Fibroblast of the aortic adventitia (primary cell): ENCODE results near the gene CPEB4. TPM values are rescaled to one million over a fixed set of nuclear protein-coding genes. Genes with fewer than 3 reads are reported as not detected.

Source experiments
- DNase-seq: peaks from one replicate; pipeline ENCODE4 v3.0.0-alpha.2; 2010; ENCODE audit warnings: low read depth
- H3K4me3 ChIP-seq: 2 replicates; pipeline ENCODE4 v1.5.1; 2011; ENCODE audit warnings: low read depth, mild to moderate bottlenecking, control low read depth, low read length, moderate library complexity
- CTCF ChIP-seq: IDR thresholded peaks from 2 replicates; pipeline ENCODE4 v1.5.1; 2011; ENCODE audit warnings: mild to moderate bottlenecking, low read length, control low read depth, inconsistent platforms; ENCODE audit not compliant: insufficient read depth
- total RNA-seq: library from RNA; depleted of rRNA; stranded (reverse); fragments of >200 nt; gene quantifications from 2 replicates; pipeline ENCODE4 v1.2.3, GENCODE V29; 2012; ENCODE audit warnings: low replicate concordance

The CPEB4 gene
- total RNA-seq, 1 donor: 24.4 TPM

DNA sequence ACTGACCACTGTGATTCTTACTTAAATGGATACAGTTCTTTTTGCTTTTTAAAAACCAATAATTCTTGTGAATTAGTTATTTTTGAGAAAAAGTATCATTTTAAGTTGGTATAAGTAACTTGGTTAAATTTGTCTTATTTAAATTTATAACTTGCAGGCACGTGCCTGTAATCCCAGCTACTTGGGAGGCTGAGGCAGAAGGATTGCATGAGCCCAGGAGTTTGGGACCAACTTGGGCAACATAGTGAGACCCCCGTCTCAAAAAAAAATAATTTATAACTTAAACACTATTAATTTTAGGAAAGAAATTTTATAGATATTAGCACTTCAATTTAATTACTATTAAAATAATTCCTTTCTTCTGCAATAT lies 5.0 kb downstream of the CPEB4 start:
- peak overlapping the region; percentile 64 for H3K4me3 ChIP-seq
- DNase-seq: no peak
- no peak for TF ChIP-seq CTCF

GRCh38 chr5:173895401-173896165 lies 7.4 kb downstream of the CPEB4 start:
- H3K4me3 ChIP-seq: no peak overlapping the region
- TF ChIP-seq CTCF: no peak
- no peak for DNase-seq

DNA sequence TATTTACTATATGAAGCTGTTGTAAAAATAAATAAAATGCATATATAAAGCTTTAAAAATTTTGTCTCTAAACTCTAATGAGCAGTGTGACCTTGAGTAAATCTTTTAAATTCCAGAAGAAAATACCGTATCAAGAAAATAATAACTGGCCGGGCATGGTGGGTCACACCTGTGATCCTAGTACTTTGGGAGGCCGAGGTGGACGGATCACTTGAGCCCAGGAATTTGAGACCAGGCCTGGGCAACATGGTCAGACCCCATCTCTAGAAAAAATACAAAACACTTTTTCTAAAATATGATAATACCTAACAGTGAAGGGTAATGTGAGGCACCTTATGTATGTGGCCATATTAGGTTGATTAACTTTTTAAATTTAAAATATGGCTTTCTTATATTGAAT lies 8.5 kb downstream of the CPEB4 start:
- no peak overlapping the region for H3K4me3 ChIP-seq
- DNase-seq: no peak
- no peak for TF ChIP-seq CTCF

GRCh38 chr5:173901705-173902104 lies 13.6 kb downstream of the CPEB4 start:
- no peak for DNase-seq
- TF ChIP-seq CTCF: no peak
- H3K4me3 ChIP-seq: no peak overlapping the region

DNA sequence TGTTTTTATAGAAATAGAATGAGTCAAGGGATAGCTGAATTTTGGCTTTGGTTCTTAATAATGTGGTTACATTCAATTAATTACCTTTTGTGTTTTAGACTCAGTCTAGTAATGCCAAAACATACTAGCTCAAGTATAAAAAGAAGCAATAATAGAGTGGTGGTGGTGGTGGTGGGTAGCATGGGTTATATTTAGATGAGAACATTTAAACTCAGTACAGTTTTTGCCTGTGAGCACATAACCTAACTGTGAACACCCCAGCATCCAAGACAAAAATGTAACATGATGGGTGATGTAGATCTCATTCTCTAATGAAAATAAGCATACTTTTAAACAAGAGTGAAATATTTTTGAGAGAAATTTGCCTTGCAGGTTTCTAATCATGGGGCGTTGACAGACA lies 14.2 kb downstream of the CPEB4 start:
- DNase-seq: no peak
- TF ChIP-seq CTCF: no peak
- H3K4me3 ChIP-seq: no peak overlapping the region

DNA sequence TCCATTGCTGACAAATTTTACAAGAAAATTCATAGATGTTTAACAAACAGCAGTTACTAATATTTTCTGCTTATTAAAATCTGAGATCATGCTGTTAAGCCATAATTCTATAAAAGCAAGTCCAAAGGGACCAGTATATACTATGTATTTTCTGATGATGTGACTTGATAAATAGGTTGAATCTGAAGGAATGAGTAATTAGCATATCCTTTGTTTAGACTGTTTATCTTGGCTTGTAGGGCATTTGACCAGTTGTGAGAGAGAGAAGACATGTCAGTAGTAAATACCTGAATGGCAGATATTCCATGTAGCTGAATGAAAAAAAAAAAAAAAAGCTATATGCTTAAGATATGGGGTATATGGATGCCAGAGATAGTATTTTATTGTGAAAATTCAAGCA lies 14.6 kb downstream of the CPEB4 start:
- H3K4me3 ChIP-seq: no peak overlapping the region
- TF ChIP-seq CTCF: no peak
- no peak for DNase-seq

DNA sequence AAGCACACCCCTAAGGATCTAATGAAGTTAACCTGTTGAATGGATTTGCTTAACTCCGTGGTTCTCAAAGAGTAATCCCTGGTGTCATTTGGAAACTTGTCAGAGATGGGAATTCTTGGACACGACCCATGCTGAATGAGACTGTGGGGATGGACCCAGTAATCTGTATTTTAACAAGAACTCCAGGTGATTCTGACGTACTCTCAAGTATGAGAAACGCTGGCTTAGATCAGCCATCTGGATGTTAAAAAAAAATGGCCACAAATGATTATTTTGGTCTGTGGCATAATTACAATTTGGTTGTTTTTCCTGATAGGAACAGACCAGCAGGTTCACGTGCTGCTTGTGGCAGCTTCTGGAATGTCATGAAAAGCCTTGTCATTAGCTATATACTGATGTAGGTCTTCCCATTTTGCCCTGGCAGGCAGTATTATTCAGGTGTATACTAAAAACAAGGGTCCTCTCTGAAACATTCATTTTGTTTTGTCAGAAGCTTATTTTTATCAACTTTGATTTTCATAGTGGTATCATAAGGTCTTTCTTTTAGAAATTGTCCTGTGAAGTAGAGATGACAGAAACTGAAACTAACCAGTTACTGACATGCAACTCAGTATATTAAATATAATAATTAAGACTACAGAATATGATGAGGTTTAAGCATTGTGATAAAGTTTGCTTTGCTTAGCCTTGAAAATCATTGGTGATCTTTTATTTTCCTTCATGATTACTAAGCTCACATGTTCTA lies 15.4 kb downstream of the CPEB4 start:
- DNase-seq: no peak
- TF ChIP-seq CTCF: no peak
- H3K4me3 ChIP-seq: no peak overlapping the region
